BLaER1 (cell line): ENCODE results near the gene HLCS.

ENCODE experiments used
- H3K27ac ChIP-seq: shearing (Covaris generic); formaldehyde crosslinking; 2 replicates; pipeline ENCODE4 v1.8.1; 2022
- H3K27me3 ChIP-seq: shearing (Covaris generic); formaldehyde crosslinking; 2 replicates; pipeline ENCODE4 v1.8.1; 2022
- H3K36me3 ChIP-seq: shearing (Covaris generic); formaldehyde crosslinking; 2 replicates; pipeline ENCODE4 v1.8.1; 2022
- H3K4me1 ChIP-seq: shearing (Covaris generic); formaldehyde crosslinking; 2 replicates; pipeline ENCODE4 v1.8.1; 2022
- H3K4me2 ChIP-seq: shearing (Covaris generic); formaldehyde crosslinking; 2 replicates; pipeline ENCODE4 v1.8.1; 2022
- H3K4me3 ChIP-seq: shearing (Covaris generic); formaldehyde crosslinking; 2 replicates; pipeline ENCODE4 v1.8.1; 2022
- H3K9ac ChIP-seq: shearing (Covaris generic); formaldehyde crosslinking; 2 replicates; pipeline ENCODE4 v1.8.1; 2022
- H3K9me3 ChIP-seq: shearing (Covaris generic); formaldehyde crosslinking; 2 replicates; pipeline ENCODE4 v1.8.1; 2022
- H4K20me1 ChIP-seq: shearing (Covaris generic); formaldehyde crosslinking; 2 replicates; pipeline ENCODE4 v1.8.1; 2022
- Cebpa-rat ChIP-seq: shearing (Covaris generic); IDR thresholded peaks from 2 replicates; pipeline ENCODE4 v1.8.1; 2022

HLCS gene

DNA sequence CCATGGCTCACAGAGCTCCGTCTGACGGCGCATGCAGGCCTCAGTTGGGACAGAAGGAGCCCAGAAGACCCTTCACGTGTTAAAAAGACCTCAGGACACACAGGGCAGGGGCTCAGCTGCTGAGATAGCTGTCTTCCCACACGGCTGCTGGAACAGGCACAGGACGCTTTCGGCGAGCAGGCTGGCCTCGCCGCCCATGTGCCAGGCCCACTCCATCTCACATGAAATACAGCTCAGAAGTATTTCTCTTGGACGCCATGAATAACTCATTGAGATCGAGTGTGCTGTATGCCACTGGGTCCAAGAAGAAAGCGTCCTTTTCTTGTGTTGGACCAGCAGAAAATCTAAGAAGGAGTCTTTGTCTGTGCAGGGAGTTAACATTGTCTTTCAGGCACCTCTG lies 198.0 kb downstream of the HLCS start:
- Histone ChIP-seq H3K27ac (no peak overlapping the region), H3K9ac (no peak overlapping the region), H3K36me3 (no peaks in the 10 kb centered on the region; the same call in 1 of the 2 replicates), H3K27me3 (no peaks in the 10 kb centered on the region), H3K4me1 (no peaks in the 10 kb centered on the region), H3K4me3 (no peak overlapping the region), H4K20me1 (no peaks in the 10 kb centered on the region), H3K4me2 (no peak overlapping the region), H3K9me3 (no peaks in the 10 kb centered on the region)
- no peak for TF ChIP-seq Cebpa-rat

DNA sequence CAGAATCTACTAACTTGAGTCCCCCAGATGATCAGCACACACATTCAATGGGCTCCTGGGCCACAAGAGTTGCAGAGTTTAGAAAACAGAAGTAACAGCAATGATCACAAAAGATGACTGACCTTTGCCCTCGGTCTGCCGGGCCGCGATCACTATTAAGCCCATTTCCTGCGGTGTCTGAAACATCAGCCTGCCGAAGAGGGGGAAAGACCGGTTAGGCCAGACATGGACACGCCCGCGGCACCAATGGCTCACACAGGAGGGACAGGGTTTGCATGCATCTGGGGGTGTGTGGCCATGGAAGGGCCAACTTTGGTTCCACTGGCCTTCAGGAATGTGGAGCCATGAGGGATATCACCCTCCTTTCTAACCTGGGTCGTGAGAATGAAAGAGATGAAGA lies 199.4 kb downstream of the HLCS start:
- Histone ChIP-seq H3K9me3 (no peaks in the 10 kb centered on the region), H3K4me1 (no peaks in the 10 kb centered on the region), H3K4me2 (no peak overlapping the region), H3K27ac (no peak overlapping the region), H4K20me1 (no peaks in the 10 kb centered on the region), H3K27me3 (no peaks in the 10 kb centered on the region), H3K36me3 (no peaks in the 10 kb centered on the region; the same call in 1 of the 2 replicates), H3K4me3 (no peak overlapping the region), H3K9ac (no peak overlapping the region)
- no peak for TF ChIP-seq Cebpa-rat

DNA sequence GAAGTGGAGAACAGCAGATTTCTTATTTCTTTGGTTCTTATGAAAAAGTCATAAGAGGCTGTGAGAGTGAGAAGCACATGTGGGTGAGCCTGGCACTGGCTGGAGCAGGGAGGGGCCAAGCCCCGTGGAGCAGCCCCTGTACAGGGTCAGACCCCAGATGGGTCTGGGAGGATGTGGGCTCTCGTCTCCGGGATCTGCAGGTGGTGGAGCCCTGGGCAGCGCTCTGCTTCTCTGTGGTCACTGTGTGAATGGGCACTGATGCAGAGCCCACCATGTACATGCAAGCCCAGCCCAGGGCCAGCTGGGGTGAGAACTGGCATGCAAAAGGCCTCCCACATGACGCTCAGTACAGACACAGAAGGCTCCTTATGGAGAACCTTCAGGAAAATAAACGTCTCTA lies 200.0 kb downstream of the HLCS start:
- Histone ChIP-seq H3K4me2 (no peak overlapping the region), H3K4me3 (no peak overlapping the region), H3K27me3 (no peaks in the 10 kb centered on the region), H3K4me1 (peaks cover 4% of the 10 kb centered on the region), H3K9me3 (no peaks in the 10 kb centered on the region), H3K36me3 (no peaks in the 10 kb centered on the region; the same call in 1 of the 2 replicates), H4K20me1 (no peaks in the 10 kb centered on the region), H3K9ac (no peak overlapping the region), H3K27ac (no peak overlapping the region)
- no peak for TF ChIP-seq Cebpa-rat

- Histone ChIP-seq H3K36me3 (no peaks in the 10 kb centered on the region; the same call in 1 of the 2 replicates), H3K4me3 (no peak overlapping the region), H3K9ac (no peak overlapping the region), H3K4me2 (no peak overlapping the region), H3K9me3 (no peaks in the 10 kb centered on the region), H3K4me1 (peaks cover 13% of the 10 kb centered on the region), H3K27me3 (no peaks in the 10 kb centered on the region), H3K27ac (no peak overlapping the region), H4K20me1 (no peaks in the 10 kb centered on the region)
- TF ChIP-seq Cebpa-rat = no peak
Measured at GRCh38 chr21:36765229-36765628, 201.2 kb downstream of the HLCS start.

GRCh38 chr21:36763305-36763704 lies 203.2 kb downstream of the HLCS start:
- Histone ChIP-seq H3K36me3 (no peaks in the 10 kb centered on the region; the same call in 1 of the 2 replicates), H3K4me3 (no peak overlapping the region), H3K4me2 (no peak overlapping the region), H3K27me3 (no peaks in the 10 kb centered on the region), H3K27ac (no peak overlapping the region), H3K4me1 (peaks cover 13% of the 10 kb centered on the region), H4K20me1 (no peaks in the 10 kb centered on the region), H3K9ac (no peak overlapping the region), H3K9me3 (no peaks in the 10 kb centered on the region)
- TF ChIP-seq Cebpa-rat = no peak

DNA sequence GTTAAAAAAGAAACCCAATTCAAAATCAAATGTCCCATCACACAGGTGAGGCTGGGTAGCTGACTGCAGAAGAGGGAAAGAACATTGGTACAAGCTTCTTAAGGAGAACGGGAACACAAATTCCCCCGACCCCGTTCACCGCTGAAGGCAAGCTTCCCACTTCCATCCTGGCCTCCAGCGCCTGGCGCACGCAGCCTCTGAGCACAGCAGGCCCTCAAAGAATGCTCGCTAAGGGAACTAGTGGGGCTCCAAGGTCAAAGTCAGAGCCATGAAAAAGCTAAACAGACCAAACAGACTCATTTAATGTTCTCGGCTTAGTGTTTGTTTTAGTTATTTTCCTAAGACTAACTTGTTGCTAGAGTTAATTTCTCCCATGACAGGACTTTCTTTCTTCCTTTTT lies 203.8 kb downstream of the HLCS start:
- Histone ChIP-seq H4K20me1 (no peaks in the 10 kb centered on the region), H3K9ac (no peak overlapping the region), H3K4me1 (peaks cover 13% of the 10 kb centered on the region), H3K27me3 (no peaks in the 10 kb centered on the region), H3K27ac (no peak overlapping the region), H3K4me2 (no peak overlapping the region), H3K4me3 (no peak overlapping the region), H3K36me3 (no peaks in the 10 kb centered on the region; the same call in 1 of the 2 replicates), H3K9me3 (no peaks in the 10 kb centered on the region)
- TF ChIP-seq Cebpa-rat = no peak

- Histone ChIP-seq H3K4me1 (peaks cover 13% of the 10 kb centered on the region), H3K9me3 (no peaks in the 10 kb centered on the region), H4K20me1 (no peaks in the 10 kb centered on the region), H3K4me2 (peak overlapping the region; percentile 57), H3K27me3 (no peaks in the 10 kb centered on the region), H3K27ac (no peak overlapping the region), H3K36me3 (no peaks in the 10 kb centered on the region; the same call in 1 of the 2 replicates), H3K9ac (no peak overlapping the region), H3K4me3 (no peak overlapping the region)
- no peak for TF ChIP-seq Cebpa-rat
Measured at GRCh38 chr21:36761685-36762084, 204.8 kb downstream of the HLCS start.

- Histone ChIP-seq H3K4me1 (peaks cover 13% of the 10 kb centered on the region), H3K27me3 (no peaks in the 10 kb centered on the region), H3K4me2 (no peak overlapping the region), H3K27ac (no peak overlapping the region), H3K9me3 (no peaks in the 10 kb centered on the region), H3K4me3 (no peak overlapping the region), H3K36me3 (no peaks in the 10 kb centered on the region), H4K20me1 (no peaks in the 10 kb centered on the region), H3K9ac (no peak overlapping the region)
- no peak for TF ChIP-seq Cebpa-rat
Measured at GRCh38 chr21:36759348-36760083, 207.0 kb downstream of the HLCS start.

DNA sequence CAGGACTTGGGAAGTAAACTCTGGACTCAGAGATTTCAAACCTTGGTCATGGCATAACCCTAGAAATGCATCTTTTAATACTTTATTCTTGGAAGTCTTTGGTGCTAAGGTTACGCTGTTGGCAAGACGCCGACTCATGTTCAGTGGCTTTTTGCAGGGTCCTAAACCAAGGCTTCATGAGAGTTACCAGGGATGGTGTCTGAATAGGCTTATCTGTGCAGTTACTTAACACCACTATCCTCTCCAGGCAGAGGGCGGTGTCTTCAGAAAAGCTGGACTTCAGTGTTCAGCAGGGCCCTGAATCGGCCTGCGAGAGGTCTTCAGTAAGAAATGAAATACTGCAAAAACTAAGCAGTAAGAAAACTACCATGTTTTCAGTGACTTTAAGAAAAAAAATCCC lies 209.3 kb downstream of the HLCS start:
- no peak overlapping the region for H3K4me3 ChIP-seq
- no peaks in the 10 kb centered on the region for H3K9me3 ChIP-seq
- no peak for TF ChIP-seq Cebpa-rat

DNA sequence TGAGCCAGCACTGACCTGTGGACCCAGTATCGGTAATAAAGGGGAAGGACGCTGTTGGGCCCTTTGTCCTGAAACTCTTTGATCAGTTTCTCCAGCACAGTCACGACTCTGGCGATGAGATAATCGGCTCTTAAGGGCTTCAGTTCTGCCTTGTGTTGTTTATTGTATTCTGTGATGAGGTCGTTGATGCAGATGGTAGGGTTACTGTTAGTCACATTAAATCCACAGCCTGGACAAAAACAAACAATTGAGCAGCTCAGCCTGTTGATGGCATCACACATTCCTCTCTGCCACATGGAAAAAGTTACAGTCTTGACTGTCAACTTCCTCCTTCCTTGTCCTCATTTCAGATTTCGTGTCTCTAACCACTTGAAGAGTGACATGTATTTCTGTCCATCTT lies 209.9 kb downstream of the HLCS start:
- H3K4me3 ChIP-seq = no peak overlapping the region
- peaks cover 12% of the 10 kb centered on the region for H3K4me1 ChIP-seq
- H3K27me3 ChIP-seq = no peaks in the 10 kb centered on the region
- no peak for TF ChIP-seq Cebpa-rat
- no peaks in the 10 kb centered on the region for H4K20me1 ChIP-seq
- no peak overlapping the region for H3K27ac ChIP-seq
- no peaks in the 10 kb centered on the region; the same call in 1 of the 2 replicates for H3K36me3 ChIP-seq
- no peaks in the 10 kb centered on the region for H3K9me3 ChIP-seq
- no peak overlapping the region for H3K4me2 ChIP-seq
- no peak overlapping the region for H3K9ac ChIP-seq

More for the DNA sequence above, 209.3 kb downstream of the HLCS start:
- no peaks in the 10 kb centered on the region for H3K27me3 ChIP-seq
- H3K27ac ChIP-seq = no peak overlapping the region
- peaks cover 13% of the 10 kb centered on the region for H3K4me1 ChIP-seq
- no peak overlapping the region for H3K9ac ChIP-seq
- no peaks in the 10 kb centered on the region for H4K20me1 ChIP-seq
- H3K4me2 ChIP-seq = no peak overlapping the region
- H3K36me3 ChIP-seq = no peaks in the 10 kb centered on the region; the same call in 1 of the 2 replicates
